ENCODE measurements around the gene MPRIP. TPM values are rescaled to one million over a fixed set of nuclear protein-coding genes. Genes with fewer than 3 reads are reported as not detected.

Gene MPRIP
- total RNA-seq, 1 experiment from 2014 or later: 1,274 TPM

DNA sequence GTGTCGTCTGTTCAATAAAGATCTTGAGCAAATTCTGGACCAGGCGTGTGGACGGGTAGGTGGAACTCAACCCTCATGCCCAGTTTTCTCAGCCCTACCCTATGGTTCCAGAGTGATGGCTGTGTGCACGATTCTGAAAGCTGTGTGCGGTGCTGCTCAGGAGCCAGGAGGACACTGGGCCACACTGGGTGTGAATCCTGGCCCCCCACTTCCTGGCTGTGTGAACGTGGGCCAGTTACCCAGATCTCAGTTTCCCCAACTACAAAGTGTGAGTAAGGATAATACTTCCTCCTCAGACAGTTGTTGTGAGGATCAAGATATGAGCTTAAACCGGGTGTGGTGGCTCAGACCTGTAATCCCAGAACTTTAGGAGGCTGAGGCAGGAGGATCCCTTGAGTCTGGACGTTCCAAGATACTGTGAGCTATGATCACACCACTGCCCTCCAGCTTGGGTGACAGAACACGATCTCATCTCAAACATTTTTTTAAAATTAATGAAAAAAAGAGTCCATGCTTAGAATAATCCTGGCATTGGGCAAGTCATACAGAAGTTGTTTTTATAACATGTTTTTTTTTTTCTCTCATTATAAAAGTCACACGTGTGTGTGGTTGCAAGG lies 14.7 kb upstream of the MPRIP start:
- Histone ChIP-seq H3K9me2 (replicated peaks; ENCODE audit: low read length) (no peaks in the 10 kb centered on the region), H3F3A (ENCODE audit: low read length, unreplicated experiment) (no peaks in the 10 kb centered on the region), H3K9ac (ENCODE audit: low read length) (peak overlapping the region; percentile 67), H3K36me3 (ENCODE audit: low read depth, low read length) (no peaks in the 10 kb centered on the region), H3K4me2 (ENCODE audit: low read length) (peak overlapping the region; percentile 14), H3K27ac (ENCODE audit: low read length) (peak overlapping the region; percentile 93), H3K4me3 (ENCODE audit: low read length) (no peak overlapping the region), H2AFZ (ENCODE audit: low read length) (no peak overlapping the region), H4K20me1 (ENCODE audit: low read length) (no peaks in the 10 kb centered on the region), H3K4me1 (ENCODE audit: insufficient read depth, low read length) (peaks cover 46% of the 10 kb centered on the region), H3K27me3 (ENCODE audit: low read length) (no peaks in the 10 kb centered on the region), H3K9me3 (ENCODE audit: low read length) (no peaks in the 10 kb centered on the region), H3K79me2 (ENCODE audit: low read length) (peaks cover 25% of the 10 kb centered on the region)
- POLR2A ChIA-PET (ENCODE audit: unreplicated experiment): interaction anchor here (1.1 to 1.5 kb wide), 3 partner anchors 11 to 14 kb away, joined by 3 to 9 read pairs (median 7); no protein-coding TSS in a partner anchor
- ATAC-seq (no peak), DNase-seq (peak; percentile 44)
- CTCF ChIA-PET: interaction anchor here (0.6 kb wide), 1 partner anchor 598 kb away, joined by 9 read pairs; no protein-coding TSS in a partner anchor
- BruUV-seq (replicated peaks): TSS peak; percentile 77
- intact Hi-C loops (cut with micrococcal nuclease): loop anchor here (2.0 kb wide), 1 partner anchor 15 kb away; no protein-coding TSS in a partner anchor
- TF ChIP-seq EZH2phosphoT487 (IDR thresholded peaks at IDR 0.05; ENCODE audit: borderline replicate concordance, low read length) (no peak), EZH2 (IDR thresholded peaks at IDR 0.05; ENCODE audit: low read length, unreplicated experiment) (no peak), CTCF (conservative IDR thresholded peaks at IDR 0.05; ENCODE audit: low read depth, low read length) (no peak)

GRCh38 chr17:17028059-17028877 lies 14.0 kb upstream of the MPRIP start:
- BruUV-seq (replicated peaks): TSS peak; percentile 91
- Histone ChIP-seq H3K9me2 (replicated peaks; ENCODE audit: low read length) (no peaks in the 10 kb centered on the region), H3F3A (ENCODE audit: low read length, unreplicated experiment) (no peaks in the 10 kb centered on the region), H3K9ac (ENCODE audit: low read length) (peak overlapping the region; percentile 84), H3K27me3 (ENCODE audit: low read length) (no peaks in the 10 kb centered on the region), H3K4me1 (ENCODE audit: insufficient read depth, low read length) (peaks cover 47% of the 10 kb centered on the region), H3K27ac (ENCODE audit: low read length) (peak overlapping the region; percentile 93), H4K20me1 (ENCODE audit: low read length) (no peaks in the 10 kb centered on the region), H3K79me2 (ENCODE audit: low read length) (peaks cover 25% of the 10 kb centered on the region), H3K9me3 (ENCODE audit: low read length) (no peaks in the 10 kb centered on the region), H3K36me3 (ENCODE audit: low read depth, low read length) (no peaks in the 10 kb centered on the region), H3K4me3 (ENCODE audit: low read length) (no peak overlapping the region), H2AFZ (ENCODE audit: low read length) (no peak overlapping the region), H3K4me2 (ENCODE audit: low read length) (peak overlapping the region; percentile 58)
- DNase-seq (peak; percentile 100), ATAC-seq (peak; percentile 92)
- ChIA-PET CTCF (interaction anchor here (0.6 kb wide), 1 partner anchor 598 kb away, joined by 9 read pairs; no protein-coding TSS in a partner anchor), POLR2A (ENCODE audit: unreplicated experiment) (interaction anchor here (0.6 to 1.5 kb wide), 5 partner anchors 12 to 252 kb away, joined by 3 to 9 read pairs (median 7); no protein-coding TSS in a partner anchor)
- intact Hi-C loops (cut with micrococcal nuclease): loop anchor here (2.0 kb wide), 1 partner anchor 15 kb away; no protein-coding TSS in a partner anchor
- TF ChIP-seq EZH2 (IDR thresholded peaks at IDR 0.05; ENCODE audit: low read length, unreplicated experiment): no peak
- TF ChIP-seq CTCF (conservative IDR thresholded peaks at IDR 0.05; ENCODE audit: low read depth, low read length): no peak; the same call in 1 of the 2 replicates
- no peak for TF ChIP-seq EZH2phosphoT487 (IDR thresholded peaks at IDR 0.05; ENCODE audit: borderline replicate concordance, low read length)
